Ovary (tissue), 9 donors: Measurements from ENCODE around the gene GABRB1. TPM values are rescaled to one million over a fixed set of nuclear protein-coding genes. Genes with fewer than 3 reads are reported as not detected.

Experiments used
- DNase-seq, 5 donors: peaks; one replicate each; pipeline ENCODE4 v3.0.0-alpha.2; 2019 to 2020
- H3K27ac ChIP-seq, 2 donors: fragments of 200-600 bp; one replicate each; pipeline versions ENCODE4 v1.5.1 to v1.8.0; 2019 to 2022
- H3K27me3 ChIP-seq: fragments of 200-600 bp; one replicate; pipeline ENCODE4 v1.8.0; 2022
- H3K36me3 ChIP-seq: fragments of 200-600 bp; sonication (generic); one replicate; pipeline ENCODE4 v1.5.1; 2019
- H3K4me1 ChIP-seq: one replicate; pipeline ENCODE4 v1.8.1; 2013; ENCODE audit warnings: mild to moderate bottlenecking, moderate library complexity; ENCODE audit not compliant: insufficient read depth
- H3K4me3 ChIP-seq: fragments of 200-600 bp; sonication (generic); one replicate; pipeline ENCODE4 v1.5.1; 2017
- H3K9me3 ChIP-seq, 2 donors: fragments of 200-600 bp in 1 of 2; sonication (generic) in 1 of 2; one replicate each; pipeline versions ENCODE4 v1.5.1 to v1.8.1; 2013 to 2019; ENCODE audit warnings: mild to moderate bottlenecking in 1 of 2, moderate library complexity in 1 of 2
- CTCF ChIP-seq, 3 donors: fragments of 450-650 bp in 2 of 3; fragments of 200-600 bp in 1 of 3; IDR thresholded peaks; one replicate each; pipeline versions ENCODE4 v1.5.1 to v1.8.0; 2016 to 2022; ENCODE audit warnings: antibody characterized with exemption in 3 of 3, mild to moderate bottlenecking in 1 of 3
- EP300 ChIP-seq: sonication (generic); formaldehyde crosslinking; IDR thresholded peaks from one replicate; pipeline ENCODE4 v1.6.1; 2017; ENCODE audit warnings: antibody characterized with exemption
- POLR2A ChIP-seq: fragments of 450-650 bp; IDR thresholded peaks from one replicate; pipeline ENCODE4 v1.6.1; 2017; ENCODE audit warnings: antibody characterized with exemption, mild to moderate bottlenecking, moderate library complexity
- WGBS, 3 donors: extraction: QIAGEN DNeasy Blood & Tissue Kit in 1 of 3; methylation state at CpG; one replicate each; pipeline versions ENCODE4 v1.1.5 to v1.1.7; 2013 to 2017; 5-methylcytosine and 5-hydroxymethylcytosine counted together
- intact Hi-C, 4 donors: fragments of 100-400 bp; cut with DNase I; formaldehyde crosslinking; loops; one replicate each; pipeline versions ENCODE4 v1.11.0 to v1.15.1; 2022 to 2023
- polyA plus RNA-seq, 2 donors: library from polyadenylated mRNA; stranded (reverse); fragments of 200-250 nt in 1 of 2; fragments of 350-450 nt in 1 of 2; fragmentation: Illumina TruSeq in 1 of 2; extraction: RNeasy Lipid Tissue Mini Kit (QIAGEN cat#74804) in 1 of 2; gene quantifications; one replicate each; pipeline ENCODE4 v1.2.3, GENCODE V29; 2013 to 2014
- total RNA-seq, 7 donors: library from RNA; depleted of rRNA in 2 of 7; stranded (reverse); fragments of >200 nt in 2 of 7; fragmentation: NEBNext Ultra II Directional in 3 of 7; extraction: Animal tissue kit (Norgen Biotek cat#: 25700) in 3 of 7; gene quantifications; one replicate each; pipeline versions ENCODE4 v1.1.0 to v1.2.4, GENCODE V29; 2016 to 2023
- donor health status: DM: no; HTN: no; CAD: no; lungs with moderate emphysema.
- donor health status: DM: no; HTN: no; CAD: no.
- donor health status: Bipolar disorder and iron deficiency.
- donor health status: DM: yes; HTN: yes; CAD: no.
- donor health status: DM: no; HTN: no; CAD: no.
- donor health status: DM: yes; HTN: yes; CAD: no.

GABRB1 gene
- total and polyA plus RNA-seq, 9 donors: 0.23 to 0.43 TPM; not detected in 7

- 75 to 84% (median 75%) methylated on average over 2 of the region's 2 CpGs for WGBS, 3 donors
Observed at GRCh38 chr4:47406408-47406807, 375.0 kb downstream of the GABRB1 start.

GRCh38 chr4:47410271-47410670 is 378.9 kb downstream of the GABRB1 start:
- no peak for TF ChIP-seq EP300
- no peak for TF ChIP-seq POLR2A
- TF ChIP-seq CTCF (IDR thresholded peaks at IDR 0.05): no peak
- WGBS, 3 donors: 67 to 78% (median 73%) methylated on average over 1 of the region's 1 CpG

More at GRCh38 chr4:47406408-47406807, 375.0 kb downstream of the GABRB1 start:
- intact Hi-C loops: no loop called here
- H3K27ac ChIP-seq: no peak overlapping the region
- no peak overlapping the region for H3K4me3 ChIP-seq
- TF ChIP-seq CTCF (IDR thresholded peaks at IDR 0.05): no peak
- no peak for TF ChIP-seq POLR2A
- no peak for TF ChIP-seq EP300
- H3K4me1 ChIP-seq: no peaks in the 10 kb centered on the region
- H3K36me3 ChIP-seq: no peaks in the 10 kb centered on the region
- no peaks in the 10 kb centered on the region for H3K27me3 ChIP-seq
- no peaks in the 10 kb centered on the region for H3K9me3 ChIP-seq
- DNase-seq: no peak

GRCh38 chr4:47413521-47413920 is 382.2 kb downstream of the GABRB1 start:
- Histone ChIP-seq H3K27ac (no peak overlapping the region), H3K4me1 (no peaks in the 10 kb centered on the region), H3K9me3 (no peaks in the 10 kb centered on the region), H3K4me3 (no peak overlapping the region), H3K27me3 (no peaks in the 10 kb centered on the region), H3K36me3 (no peaks in the 10 kb centered on the region)
- TF ChIP-seq EP300 (no peak), POLR2A (no peak), CTCF (IDR thresholded peaks at IDR 0.05) (no peak)
- DNase-seq: no peak
- WGBS, 3 donors: 10 to 24% (median 12%) methylated on average over 2 of the region's 2 CpGs
- intact Hi-C loops: no loop called here

More at GRCh38 chr4:47410271-47410670, 378.9 kb downstream of the GABRB1 start:
- Histone ChIP-seq H3K36me3 (no peaks in the 10 kb centered on the region), H3K4me3 (no peak overlapping the region), H3K9me3 (no peaks in the 10 kb centered on the region), H3K27me3 (no peaks in the 10 kb centered on the region), H3K4me1 (no peaks in the 10 kb centered on the region), H3K27ac (no peak overlapping the region)
- no peak for DNase-seq
- intact Hi-C loops: no loop called here

- intact Hi-C loops: no loop called here
- Histone ChIP-seq H3K36me3 (no peaks in the 10 kb centered on the region), H3K4me3 (no peak overlapping the region), H3K27ac (no peak overlapping the region), H3K9me3 (no peaks in the 10 kb centered on the region), H3K4me1 (no peaks in the 10 kb centered on the region), H3K27me3 (no peaks in the 10 kb centered on the region)
- DNase-seq: no peak
- TF ChIP-seq EP300 (no peak), CTCF (IDR thresholded peaks at IDR 0.05) (no peak), POLR2A (no peak)
Observed at GRCh38 chr4:47415719-47416118, 384.4 kb downstream of the GABRB1 start.
